ENCODE measurements around the gene CFAP77.

Gene CFAP77

GRCh38 chr9:132520612-132521011 is 110.6 kb downstream of the CFAP77 start:
- DNase-seq = no peak

GRCh38 chr9:132525308-132526023 is 115.5 kb downstream of the CFAP77 start:
- DNase-seq = no peak

- no peak for DNase-seq
Observed at GRCh38 chr9:132531195-132531594, 121.2 kb downstream of the CFAP77 start.

- DNase-seq = no peak
Observed at GRCh38 chr9:132531710-132532570, 121.9 kb downstream of the CFAP77 start.

- DNase-seq = no peak
Observed at GRCh38 chr9:132534832-132535231, 124.8 kb downstream of the CFAP77 start.

GRCh38 chr9:132536124-132536523 is 126.1 kb downstream of the CFAP77 start:
- no peak for DNase-seq

- DNase-seq = no peak
Observed at GRCh38 chr9:132537352-132537751, 127.3 kb downstream of the CFAP77 start.

GRCh38 chr9:132538071-132538470 is 128.1 kb downstream of the CFAP77 start:
- DNase-seq = no peak

- no peak for DNase-seq
Observed at GRCh38 chr9:132539096-132539495, 129.1 kb downstream of the CFAP77 start.

- no peak for DNase-seq
Observed at GRCh38 chr9:132541051-132541450, 131.0 kb downstream of the CFAP77 start.

GRCh38 chr9:132541870-132542830 is 132.1 kb downstream of the CFAP77 start:
- no peak for DNase-seq

- no peak for DNase-seq
Observed at GRCh38 chr9:132543251-132543650, 133.2 kb downstream of the CFAP77 start.

GRCh38 chr9:132543960-132544359 is 133.9 kb downstream of the CFAP77 start:
- DNase-seq = no peak

GRCh38 chr9:132545578-132545977 is 135.6 kb downstream of the CFAP77 start:
- DNase-seq = no peak

GRCh38 chr9:132546148-132547051 is 136.4 kb downstream of the CFAP77 start:
- DNase-seq = peak; percentile 63

GRCh38 chr9:132547052-132547431 is 137.0 kb downstream of the CFAP77 start:
- DNase-seq = no peak

GRCh38 chr9:132547436-132547835 is 137.4 kb downstream of the CFAP77 start:
- no peak for DNase-seq

GRCh38 chr9:132547976-132548730 is 138.1 kb downstream of the CFAP77 start:
- no peak for DNase-seq

- DNase-seq = peak; percentile 81
Observed at GRCh38 chr9:132548751-132549640, 139.0 kb downstream of the CFAP77 start.

- no peak for DNase-seq
Observed at GRCh38 chr9:132551556-132551955, 141.5 kb downstream of the CFAP77 start.

Data from 8988T (cell line).